Lower leg skin (tissue), 4 donors: ENCODE results near the gene CDCP1. TPM values are rescaled to one million over a fixed set of nuclear protein-coding genes. Genes with fewer than 3 reads are reported as not detected.

ENCODE experiments used
- DNase-seq, 2 donors: peaks; one replicate each; pipeline ENCODE4 v3.0.0-alpha.2; 2019; ENCODE audit warnings: low spot score in 2 of 2
- H3K4me3 ChIP-seq: fragments of 200-600 bp; sonication (generic); 2 replicates; pipeline ENCODE4 v1.5.1; 2017; ENCODE audit warnings: mild to moderate bottlenecking, low read depth; ENCODE audit not compliant: poor library complexity, severe bottlenecking
- CTCF ChIP-seq, 3 donors: fragments of 450-650 bp; IDR thresholded peaks; one replicate each; pipeline ENCODE4 v1.5.1; 2016; ENCODE audit warnings: antibody characterized with exemption in 3 of 3, mild to moderate bottlenecking in 3 of 3, moderate library complexity in 2 of 3
- POLR2A ChIP-seq, 2 donors: fragments of 450-650 bp; IDR thresholded peaks; one replicate each; pipeline ENCODE4 v1.6.1; 2016 to 2017; ENCODE audit warnings: antibody characterized with exemption in 2 of 2, mild to moderate bottlenecking in 1 of 2, moderate library complexity in 1 of 2
- WGBS, 2 donors: methylation state at CpG; one replicate each; pipeline ENCODE4 v1.1.5; 2018; 5-methylcytosine and 5-hydroxymethylcytosine counted together
- intact Hi-C: fragments of 100-400 bp; cut with DNase I; formaldehyde crosslinking; loops from one replicate; pipeline ENCODE4 v1.15.0; 2023; ENCODE audit warnings: low total_unique reads
- total RNA-seq, 4 donors: library from RNA; depleted of rRNA; stranded (reverse); fragments of >200 nt; gene quantifications; one replicate each; pipeline ENCODE4 v1.1.0, GENCODE V29; 2016

CDCP1 gene
- total RNA-seq, 4 donors from 2014 or later: 43.8 to 79.0 (median 57.1) TPM

GRCh38 chr3:45170096-45170495, 23.9 kb upstream of the CDCP1 start:
- DNase-seq: peak in 1 of 2 donors; percentile 47
- H3K4me3 ChIP-seq: no peak overlapping the region
- no peak for TF ChIP-seq CTCF (IDR thresholded peaks at IDR 0.05)
- TF ChIP-seq POLR2A (IDR thresholded peaks at IDR 0.05): no peak
- WGBS, 2 donors: 25 to 33% methylated on average over 3 of the region's 3 CpGs
- intact Hi-C loops: no loop called here

GRCh38 chr3:45169125-45169904, 23.1 kb upstream of the CDCP1 start:
- H3K4me3 ChIP-seq: no peak overlapping the region
- intact Hi-C loops: no loop called here
- TF ChIP-seq POLR2A (IDR thresholded peaks at IDR 0.05): no peak
- TF ChIP-seq CTCF (IDR thresholded peaks at IDR 0.05): no peak
- DNase-seq: no peak
- 91 to 92% methylated on average over 12 of the region's 12 CpGs for WGBS, 2 donors

DNA sequence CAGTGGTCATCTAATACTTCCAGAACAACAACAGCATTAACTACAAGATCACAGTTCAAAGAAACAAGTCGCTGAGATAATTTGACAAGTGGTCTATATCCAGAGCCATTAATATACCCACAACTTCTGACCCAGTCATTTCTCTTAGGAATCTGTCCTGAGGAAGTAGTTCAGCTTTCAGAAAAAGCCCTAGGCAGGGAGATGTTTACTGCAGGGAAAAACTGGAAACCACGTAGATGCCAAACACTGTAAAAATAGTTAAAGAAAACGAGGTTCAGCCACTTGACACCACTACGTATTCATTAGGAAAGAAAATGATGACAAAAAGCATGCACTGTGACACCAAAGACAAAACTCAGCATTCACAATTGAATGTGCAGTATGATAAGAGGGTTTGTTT, 22.3 kb upstream of the CDCP1 start:
- TF ChIP-seq POLR2A (IDR thresholded peaks at IDR 0.05) (no peak), CTCF (IDR thresholded peaks at IDR 0.05) (no peak)
- DNase-seq: no peak
- intact Hi-C loops: no loop called here
- H3K4me3 ChIP-seq: no peak overlapping the region
- 59 to 61% methylated on average over 4 of the region's 4 CpGs for WGBS, 2 donors

DNA sequence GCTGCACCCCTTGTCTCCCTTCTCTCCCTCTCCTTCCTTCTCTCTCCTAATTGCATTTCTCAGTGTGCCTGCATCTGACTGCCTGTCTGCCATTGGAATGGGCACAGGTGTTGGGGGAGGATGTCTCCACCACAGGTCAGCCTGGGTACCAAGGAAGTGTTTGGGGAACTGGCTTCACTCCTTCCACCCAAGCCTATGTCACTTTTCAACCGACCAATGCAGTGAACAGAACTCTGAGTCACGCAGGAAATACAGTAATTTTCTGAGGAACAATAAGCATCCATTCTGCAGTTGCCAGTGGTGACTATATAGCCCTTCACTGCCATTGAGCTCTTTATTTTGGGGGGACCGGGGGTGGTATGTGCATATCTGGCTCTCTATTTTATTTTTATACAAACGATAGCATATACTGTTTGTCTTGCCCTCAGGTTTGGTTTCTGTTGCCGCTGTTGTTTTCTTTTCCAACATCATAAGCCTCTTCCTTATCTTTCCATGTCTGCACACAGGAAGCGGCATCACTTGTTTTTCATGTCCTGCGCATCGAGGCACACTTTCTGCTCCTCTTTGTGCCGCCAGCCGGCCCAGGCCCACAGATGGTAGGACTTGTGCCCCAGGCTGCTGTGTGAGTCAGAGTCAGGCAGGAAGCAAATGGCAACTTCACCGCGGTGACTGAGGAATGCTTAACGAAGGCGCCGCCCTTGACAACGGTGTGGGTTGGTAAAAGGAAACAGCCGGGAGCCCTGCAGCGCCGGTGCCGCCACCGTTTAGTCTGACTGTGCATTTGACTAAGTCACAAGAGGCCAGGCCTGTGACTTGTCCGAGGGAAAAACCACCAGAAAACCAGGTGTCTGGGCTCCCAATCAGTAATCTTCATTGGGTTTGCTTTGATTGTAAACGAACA, 21.1 kb upstream of the CDCP1 start:
- TF ChIP-seq CTCF (IDR thresholded peaks at IDR 0.05): no peak
- no peak for TF ChIP-seq POLR2A (IDR thresholded peaks at IDR 0.05)
- WGBS, 2 donors: 19 to 23% methylated on average over 23 of the region's 23 CpGs
- H3K4me3 ChIP-seq: no peak overlapping the region
- DNase-seq: peak; percentile 95 to 98
- intact Hi-C loops: no loop called here

DNA sequence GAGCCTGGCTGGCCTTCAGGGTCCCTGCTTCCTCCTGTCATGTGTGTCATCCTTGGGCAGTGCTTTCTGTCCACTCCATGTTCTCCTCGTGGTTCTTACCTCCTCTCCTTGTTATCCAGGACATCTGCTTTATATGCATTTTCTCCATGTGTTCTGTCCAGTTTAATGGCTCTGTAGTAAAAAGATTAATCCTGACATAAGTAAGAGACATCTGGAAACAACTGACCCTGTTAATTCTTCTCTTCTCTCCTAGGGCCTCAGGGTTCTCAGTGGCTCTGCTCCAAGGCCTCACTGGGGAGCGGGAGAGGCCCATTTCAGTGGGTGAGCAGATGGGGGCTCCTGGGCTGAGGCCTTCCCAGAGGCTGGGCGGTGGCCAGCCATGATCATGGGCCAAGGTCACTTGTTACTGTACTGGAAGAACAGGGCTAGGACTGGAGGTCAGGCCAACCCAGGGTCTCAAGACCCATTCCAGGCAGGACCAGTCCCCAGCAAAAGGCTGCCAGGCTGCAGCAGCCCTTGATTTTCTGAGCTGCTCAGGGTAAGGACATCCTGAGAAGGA, 20.2 kb upstream of the CDCP1 start:
- intact Hi-C loops: no loop called here
- WGBS, 2 donors: 73 to 87% methylated on average over 2 to 3 of the region's 3 CpGs
- no peak for TF ChIP-seq CTCF (IDR thresholded peaks at IDR 0.05)
- TF ChIP-seq POLR2A (IDR thresholded peaks at IDR 0.05): no peak
- no peak for DNase-seq
- H3K4me3 ChIP-seq: no peak overlapping the region
